Measurements from ENCODE around the gene TMEM54. TPM values are rescaled to one million over a fixed set of nuclear protein-coding genes. Genes with fewer than 3 reads are reported as not detected.

TMEM54 gene
- total and polyA plus RNA-seq, 10 of the 15 experiments (the other 5 are each of a cell fraction or from before 2014, with no cell fraction given), result 0.07 to 0.94 (median 0.56) TPM; not detected in 1

DNA sequence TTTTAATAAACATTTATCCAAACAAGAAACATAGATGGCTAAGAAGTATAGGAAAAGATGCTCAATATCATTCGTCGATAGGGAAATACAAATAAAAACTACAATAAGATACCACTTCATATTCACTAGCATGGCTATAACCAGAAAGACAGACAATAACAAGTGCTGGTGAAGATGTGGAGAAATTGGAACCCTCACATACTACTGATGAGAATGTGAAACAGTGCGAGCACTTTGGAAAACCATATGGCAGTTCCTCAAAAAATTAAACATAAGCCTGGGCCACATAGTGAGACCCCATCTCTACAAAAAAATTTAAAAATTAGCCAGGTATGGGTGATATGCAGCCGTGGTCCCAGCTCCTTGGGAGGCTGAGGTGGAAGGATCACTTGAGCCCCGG is 9.1 kb upstream of the TMEM54 start:
- ChIA-PET RAD21 (ENCODE audit: unreplicated experiment) (no interaction called here), POLR2A (no interaction called here), SMC1A (ENCODE audit: uncharacterized antibody, unreplicated experiment) (interaction anchor here (1.0 to 1.4 kb wide), 2 partner anchors 21 to 99 kb away, joined by 3 to 4 read pairs; no protein-coding TSS in a partner anchor), CTCF (interaction anchor here (1.3 kb wide), 1 partner anchor 34 kb away, joined by 4 read pairs; no protein-coding TSS in a partner anchor)
- H3K4me1 ChIP-seq (ENCODE audit: control insufficient read depth, insufficient read depth, low read length), result no peaks in the 10 kb centered on the region
- no TSS peak for BruUV-seq (replicated peaks)
- H3K36me3 ChIP-seq (ENCODE audit: control insufficient read depth in 2 of 2, insufficient read depth in 2 of 2, low read length in 1 of 2), result no peaks in the 10 kb centered on the region
- H3K27ac ChIP-seq (ENCODE audit: control insufficient read depth, insufficient read depth), result no peak overlapping the region
- no peaks in the 10 kb centered on the region for H4K20me1 ChIP-seq (ENCODE audit: control insufficient read depth, insufficient read depth)
- no peak for ATAC-seq
- intact Hi-C loops (cut with micrococcal nuclease; ENCODE audit: unreplicated experiment), result no loop called here
- no peak for TF ChIP-seq NRF1 (conservative IDR thresholded peaks at IDR 0.05; ENCODE audit: low read depth, low read length)
- TF ChIP-seq, protein P1, sequence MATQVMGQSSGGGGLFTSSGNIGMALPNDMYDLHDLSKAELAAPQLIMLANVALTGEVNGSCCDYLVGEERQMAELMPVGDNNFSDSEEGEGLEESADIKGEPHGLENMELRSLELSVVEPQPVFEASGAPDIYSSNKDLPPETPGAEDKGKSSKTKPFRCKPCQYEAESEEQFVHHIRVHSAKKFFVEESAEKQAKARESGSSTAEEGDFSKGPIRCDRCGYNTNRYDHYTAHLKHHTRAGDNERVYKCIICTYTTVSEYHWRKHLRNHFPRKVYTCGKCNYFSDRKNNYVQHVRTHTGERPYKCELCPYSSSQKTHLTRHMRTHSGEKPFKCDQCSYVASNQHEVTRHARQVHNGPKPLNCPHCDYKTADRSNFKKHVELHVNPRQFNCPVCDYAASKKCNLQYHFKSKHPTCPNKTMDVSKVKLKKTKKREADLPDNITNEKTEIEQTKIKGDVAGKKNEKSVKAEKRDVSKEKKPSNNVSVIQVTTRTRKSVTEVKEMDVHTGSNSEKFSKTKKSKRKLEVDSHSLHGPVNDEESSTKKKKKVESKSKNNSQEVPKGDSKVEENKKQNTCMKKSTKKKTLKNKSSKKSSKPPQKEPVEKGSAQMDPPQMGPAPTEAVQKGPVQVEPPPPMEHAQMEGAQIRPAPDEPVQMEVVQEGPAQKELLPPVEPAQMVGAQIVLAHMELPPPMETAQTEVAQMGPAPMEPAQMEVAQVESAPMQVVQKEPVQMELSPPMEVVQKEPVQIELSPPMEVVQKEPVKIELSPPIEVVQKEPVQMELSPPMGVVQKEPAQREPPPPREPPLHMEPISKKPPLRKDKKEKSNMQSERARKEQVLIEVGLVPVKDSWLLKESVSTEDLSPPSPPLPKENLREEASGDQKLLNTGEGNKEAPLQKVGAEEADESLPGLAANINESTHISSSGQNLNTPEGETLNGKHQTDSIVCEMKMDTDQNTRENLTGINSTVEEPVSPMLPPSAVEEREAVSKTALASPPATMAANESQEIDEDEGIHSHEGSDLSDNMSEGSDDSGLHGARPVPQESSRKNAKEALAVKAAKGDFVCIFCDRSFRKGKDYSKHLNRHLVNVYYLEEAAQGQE (IDR thresholded peaks at IDR 0.05; ENCODE audit: low read depth, low read length), result no peak
- TF ChIP-seq, protein P2, sequence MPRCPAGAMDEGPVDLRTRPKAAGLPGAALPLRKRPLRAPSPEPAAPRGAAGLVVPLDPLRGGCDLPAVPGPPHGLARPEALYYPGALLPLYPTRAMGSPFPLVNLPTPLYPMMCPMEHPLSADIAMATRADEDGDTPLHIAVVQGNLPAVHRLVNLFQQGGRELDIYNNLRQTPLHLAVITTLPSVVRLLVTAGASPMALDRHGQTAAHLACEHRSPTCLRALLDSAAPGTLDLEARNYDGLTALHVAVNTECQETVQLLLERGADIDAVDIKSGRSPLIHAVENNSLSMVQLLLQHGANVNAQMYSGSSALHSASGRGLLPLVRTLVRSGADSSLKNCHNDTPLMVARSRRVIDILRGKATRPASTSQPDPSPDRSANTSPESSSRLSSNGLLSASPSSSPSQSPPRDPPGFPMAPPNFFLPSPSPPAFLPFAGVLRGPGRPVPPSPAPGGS (IDR thresholded peaks at IDR 0.05; ENCODE audit: borderline replicate concordance, insufficient read depth, low read depth, low read length, poor library complexity, severe bottlenecking), result no peak
- TF ChIP-seq, protein P3, sequence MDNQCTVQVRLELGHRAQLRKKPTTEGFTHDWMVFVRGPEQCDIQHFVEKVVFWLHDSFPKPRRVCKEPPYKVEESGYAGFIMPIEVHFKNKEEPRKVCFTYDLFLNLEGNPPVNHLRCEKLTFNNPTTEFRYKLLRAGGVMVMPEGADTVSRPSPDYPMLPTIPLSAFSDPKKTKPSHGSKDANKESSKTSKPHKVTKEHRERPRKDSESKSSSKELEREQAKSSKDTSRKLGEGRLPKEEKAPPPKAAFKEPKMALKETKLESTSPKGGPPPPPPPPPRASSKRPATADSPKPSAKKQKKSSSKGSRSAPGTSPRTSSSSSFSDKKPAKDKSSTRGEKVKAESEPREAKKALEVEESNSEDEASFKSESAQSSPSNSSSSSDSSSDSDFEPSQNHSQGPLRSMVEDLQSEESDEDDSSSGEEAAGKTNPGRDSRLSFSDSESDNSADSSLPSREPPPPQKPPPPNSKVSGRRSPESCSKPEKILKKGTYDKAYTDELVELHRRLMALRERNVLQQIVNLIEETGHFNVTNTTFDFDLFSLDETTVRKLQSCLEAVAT (IDR thresholded peaks at IDR 0.05), result no peak
- no peak for TF ChIP-seq SRF (IDR thresholded peaks at IDR 0.05; ENCODE audit: low read depth in 2 of 2, low read length in 2 of 2)
- no peak for TF ChIP-seq ZNF207 (IDR thresholded peaks at IDR 0.05; ENCODE audit: borderline replicate concordance)
- no peak for TF ChIP-seq PAX8 (IDR thresholded peaks at IDR 0.05)
- TF ChIP-seq GATAD2B (conservative IDR thresholded peaks at IDR 0.05; ENCODE audit: low read depth), result no peak
- TF ChIP-seq JUND (IDR thresholded peaks at IDR 0.05; ENCODE audit: low read depth, low read length), result no peak
- no peak for TF ChIP-seq BCL11A (IDR thresholded peaks at IDR 0.05; ENCODE audit: low read depth, low read length)
- TF ChIP-seq, protein P4, sequence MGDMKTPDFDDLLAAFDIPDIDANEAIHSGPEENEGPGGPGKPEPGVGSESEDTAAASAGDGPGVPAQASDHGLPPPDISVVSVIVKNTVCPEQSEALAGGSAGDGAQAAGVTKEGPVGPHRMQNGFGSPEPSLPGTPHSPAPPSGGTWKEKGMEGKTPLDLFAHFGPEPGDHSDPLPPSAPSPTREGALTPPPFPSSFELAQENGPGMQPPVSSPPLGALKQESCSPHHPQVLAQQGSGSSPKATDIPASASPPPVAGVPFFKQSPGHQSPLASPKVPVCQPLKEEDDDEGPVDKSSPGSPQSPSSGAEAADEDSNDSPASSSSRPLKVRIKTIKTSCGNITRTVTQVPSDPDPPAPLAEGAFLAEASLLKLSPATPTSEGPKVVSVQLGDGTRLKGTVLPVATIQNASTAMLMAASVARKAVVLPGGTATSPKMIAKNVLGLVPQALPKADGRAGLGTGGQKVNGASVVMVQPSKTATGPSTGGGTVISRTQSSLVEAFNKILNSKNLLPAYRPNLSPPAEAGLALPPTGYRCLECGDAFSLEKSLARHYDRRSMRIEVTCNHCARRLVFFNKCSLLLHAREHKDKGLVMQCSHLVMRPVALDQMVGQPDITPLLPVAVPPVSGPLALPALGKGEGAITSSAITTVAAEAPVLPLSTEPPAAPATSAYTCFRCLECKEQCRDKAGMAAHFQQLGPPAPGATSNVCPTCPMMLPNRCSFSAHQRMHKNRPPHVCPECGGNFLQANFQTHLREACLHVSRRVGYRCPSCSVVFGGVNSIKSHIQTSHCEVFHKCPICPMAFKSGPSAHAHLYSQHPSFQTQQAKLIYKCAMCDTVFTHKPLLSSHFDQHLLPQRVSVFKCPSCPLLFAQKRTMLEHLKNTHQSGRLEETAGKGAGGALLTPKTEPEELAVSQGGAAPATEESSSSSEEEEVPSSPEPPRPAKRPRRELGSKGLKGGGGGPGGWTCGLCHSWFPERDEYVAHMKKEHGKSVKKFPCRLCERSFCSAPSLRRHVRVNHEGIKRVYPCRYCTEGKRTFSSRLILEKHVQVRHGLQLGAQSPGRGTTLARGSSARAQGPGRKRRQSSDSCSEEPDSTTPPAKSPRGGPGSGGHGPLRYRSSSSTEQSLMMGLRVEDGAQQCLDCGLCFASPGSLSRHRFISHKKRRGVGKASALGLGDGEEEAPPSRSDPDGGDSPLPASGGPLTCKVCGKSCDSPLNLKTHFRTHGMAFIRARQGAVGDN (IDR thresholded peaks at IDR 0.05), result no peak
- TF ChIP-seq, protein P5, sequence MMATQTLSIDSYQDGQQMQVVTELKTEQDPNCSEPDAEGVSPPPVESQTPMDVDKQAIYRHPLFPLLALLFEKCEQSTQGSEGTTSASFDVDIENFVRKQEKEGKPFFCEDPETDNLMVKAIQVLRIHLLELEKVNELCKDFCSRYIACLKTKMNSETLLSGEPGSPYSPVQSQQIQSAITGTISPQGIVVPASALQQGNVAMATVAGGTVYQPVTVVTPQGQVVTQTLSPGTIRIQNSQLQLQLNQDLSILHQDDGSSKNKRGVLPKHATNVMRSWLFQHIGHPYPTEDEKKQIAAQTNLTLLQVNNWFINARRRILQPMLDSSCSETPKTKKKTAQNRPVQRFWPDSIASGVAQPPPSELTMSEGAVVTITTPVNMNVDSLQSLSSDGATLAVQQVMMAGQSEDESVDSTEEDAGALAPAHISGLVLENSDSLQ (IDR thresholded peaks at IDR 0.05), result no peak
- no peak for FAIRE-seq
- no peak overlapping the region for H2AFZ ChIP-seq (ENCODE audit: control insufficient read depth, low read depth, low read length)
- no peak overlapping the region for H3K4me2 ChIP-seq (ENCODE audit: control insufficient read depth, insufficient read depth)
- DNase-seq (ENCODE audit: low read depth, low spot score), result no peak
- no peak overlapping the region for H3K4me3 ChIP-seq
- H3K9me3 ChIP-seq (replicated peaks; ENCODE audit: control insufficient read depth, insufficient read depth, low read length), result no peaks in the 10 kb centered on the region; the same call in 2 of the 3 replicates
- 49% methylated on average over 5 of the region's 5 CpGs for WGBS (ENCODE audit: insufficient coverage, insufficient replicate concordance, low lambda C conversion rate, missing lambda C conversion rate)
- no peaks in the 10 kb centered on the region for H3K79me2 ChIP-seq (ENCODE audit: control insufficient read depth, insufficient read depth, low read length)
- 0 out of 4 replicates have a peak, but pooled peaks cover 0 to 1% of the 10 kb centered on the region in 2 experiments for H3K27me3 ChIP-seq (replicated peaks in 1 of 2; ENCODE audit: control insufficient read depth in 2 of 2, insufficient read depth in 2 of 2, low read length in 1 of 2)
- in situ Hi-C loops (cut with MboI), result no loop called here
- H3K9ac ChIP-seq (ENCODE audit: control insufficient read depth, insufficient read depth, low read length), result no peak overlapping the region

All from GM12878 (cell line).